GM12878 (cell line): Measurements from ENCODE around the gene TRIM37. TPM values are rescaled to one million over a fixed set of nuclear protein-coding genes. Genes with fewer than 3 reads are reported as not detected.

ENCODE experiments used
- ATAC-seq: fragments of 200-7000 bp; cut with Tn5 transposase; 3 replicates; pipeline ENCODE4 v1.9.1; 2020; ENCODE audit warnings: mild to moderate bottlenecking, moderate library complexity
- BruUV-seq: library from RNA; stranded (reverse); fragments of 400-500 nt; replicated peaks from 2 replicates; lab custom pipeline; 2021; lab: Mats Ljungman, UMichigan
- CTCF ChIA-PET: fragments of 300-600 bp; sonication (Branson Sonifier 250); formaldehyde crosslinking; extraction: SDS; loops from one replicate; lab custom pipeline; 2021; ENCODE audit warnings: inconsistent platforms; lab: Yijun Ruan, JAX
- POLR2A ChIA-PET: fragments of 350-600 bp; formaldehyde crosslinking; extraction: SDS; loops from one replicate; lab custom pipeline; 2021; ENCODE audit warnings: inconsistent platforms; lab: Charles Lee
- RAD21 ChIA-PET: fragments of 300-600 bp; sonication (Branson Sonifier 250); formaldehyde crosslinking; loops from one replicate; lab custom pipeline; 2023; ENCODE audit warnings: antibody characterized with exemption; ENCODE audit not compliant: unreplicated experiment; lab: Charles Lee
- SMC1A ChIA-PET: fragments of 300-600 bp; sonication (Branson Sonifier 250); formaldehyde crosslinking; loops from one replicate; lab custom pipeline; 2023; ENCODE audit not compliant: unreplicated experiment, uncharacterized antibody; lab: Charles Lee
- DNase-seq: peaks from one replicate; pipeline ENCODE4 v3.0.0-alpha.2; 2011; ENCODE audit warnings: low read depth, low spot score
- FAIRE-seq: peaks from 3 replicates; lab custom pipeline; 2011; peaks lifted over from hg19 to GRCh38; lab: Jason Lieb, UNC
- H2AFZ ChIP-seq: 2 replicates; pipeline ENCODE4 v1.6.0; 2011; ENCODE audit warnings: low read depth, low read length, control low read depth; ENCODE audit not compliant: control insufficient read depth
- H3K27ac ChIP-seq: 2 replicates; pipeline ENCODE4 v1.5.1; 2011; ENCODE audit warnings: control low read depth; ENCODE audit not compliant: control insufficient read depth, insufficient read depth
- H3K27me3 ChIP-seq, 2 experiments: replicated peaks in 1 of 2; 2 replicates each; pipeline versions ENCODE4 v1.6.0 to v1.6.1; 2011; ENCODE audit warnings: low read length in 1 of 2; ENCODE audit not compliant: control insufficient read depth in 2 of 2, insufficient read depth in 2 of 2
- H3K36me3 ChIP-seq, 2 experiments: 2 replicates each; pipeline ENCODE4 v1.5.1; 2011; ENCODE audit warnings: low read length in 1 of 2; ENCODE audit not compliant: control insufficient read depth in 2 of 2, insufficient read depth in 2 of 2
- H3K4me1 ChIP-seq: 2 replicates; pipeline ENCODE4 v1.6.1; 2011; ENCODE audit warnings: mild to moderate bottlenecking, low read length, moderate library complexity, mixed read lengths; ENCODE audit not compliant: control insufficient read depth, insufficient read depth
- H3K4me2 ChIP-seq: 2 replicates; pipeline ENCODE4 v1.6.0; 2011; ENCODE audit warnings: control low read depth; ENCODE audit not compliant: control insufficient read depth, insufficient read depth
- H3K4me3 ChIP-seq: fragments of 200-600 bp; sonication (generic); 2 replicates; pipeline ENCODE4 v1.5.1; 2016
- H3K79me2 ChIP-seq: 2 replicates; pipeline ENCODE4 v1.6.0; 2011; ENCODE audit warnings: low read length; ENCODE audit not compliant: control insufficient read depth, insufficient read depth
- H3K9ac ChIP-seq: 2 replicates; pipeline ENCODE4 v1.8.0; 2011; ENCODE audit warnings: low read length, control low read depth, mixed read lengths; ENCODE audit not compliant: control insufficient read depth, insufficient read depth
- H3K9me3 ChIP-seq: replicated peaks from 3 replicates; pipeline ENCODE4 v1.5.1; 2011; ENCODE audit warnings: mild to moderate bottlenecking, low read length; ENCODE audit not compliant: control insufficient read depth, insufficient read depth
- H4K20me1 ChIP-seq: 2 replicates; pipeline ENCODE4 v1.6.0; 2011; ENCODE audit not compliant: control insufficient read depth, insufficient read depth
- ATF7 ChIP-seq: fragments of 450-650 bp; IDR thresholded peaks from 2 replicates; pipeline ENCODE4 v1.6.1; 2016; ENCODE audit warnings: low read depth, mild to moderate bottlenecking
- BCL11A ChIP-seq: IDR thresholded peaks from 2 replicates; pipeline ENCODE4 v1.6.1; 2011; ENCODE audit warnings: low read depth, low read length
- CHD1 ChIP-seq: IDR thresholded peaks from 2 replicates; pipeline ENCODE4 v1.6.1; 2012; ENCODE audit warnings: low read depth, low read length, improper control_type of control experiment
- FOXK2 ChIP-seq: fragments of 450-650 bp; IDR thresholded peaks from 2 replicates; pipeline ENCODE4 v1.6.1; 2017; ENCODE audit warnings: mild to moderate bottlenecking, moderate library complexity
- IKZF2 ChIP-seq, 2 experiments: fragments of 450-650 bp; IDR thresholded peaks; 2 replicates each; pipeline ENCODE4 v1.6.1; 2017; ENCODE audit warnings: mild to moderate bottlenecking in 2 of 2, moderate library complexity in 2 of 2
- NBN ChIP-seq: fragments of 450-650 bp; IDR thresholded peaks from 2 replicates; pipeline ENCODE4 v1.6.1; 2016
- PAX8 ChIP-seq: fragments of 450-650 bp; IDR thresholded peaks from 2 replicates; pipeline ENCODE4 v1.6.1; 2017; ENCODE audit warnings: mild to moderate bottlenecking, moderate library complexity
- RCOR1 ChIP-seq: conservative IDR thresholded peaks from 2 replicates; pipeline ENCODE4 v1.6.1; 2012; ENCODE audit warnings: low read depth, low read length, improper control_type of control experiment
- SREBF1 ChIP-seq: IDR thresholded peaks from 2 replicates; pipeline ENCODE4 v1.6.1; 2012; ENCODE audit warnings: mild to moderate bottlenecking, low read length
- TARDBP ChIP-seq: IDR thresholded peaks from 2 replicates; pipeline ENCODE4 v1.6.1; 2016; ENCODE audit warnings: borderline replicate concordance
- YBX1 ChIP-seq: fragments of 450-650 bp; IDR thresholded peaks from 2 replicates; pipeline ENCODE4 v1.6.1; 2016; ENCODE audit warnings: antibody characterized with exemption
- WGBS: methylation state at CpG from one replicate; pipeline ENCODE4 v1.1.6; 2016; ENCODE audit warnings: low lambda C conversion rate; ENCODE audit not compliant: insufficient replicate concordance, insufficient coverage; ENCODE audit errors: missing lambda C conversion rate; 5-methylcytosine and 5-hydroxymethylcytosine counted together
- in situ Hi-C: fragments of 300-500 bp; cut with MboI; formaldehyde crosslinking; loops from 9 replicates; pipeline ENCODE4 v1.14.3; 2018; ENCODE audit warnings: mixed read lengths
- intact Hi-C: fragments of 100-400 bp; cut with micrococcal nuclease; formaldehyde crosslinking; loops from one replicate; pipeline ENCODE4 v1.14.2; 2022; ENCODE audit not compliant: unreplicated experiment
- polyA plus RNA-seq, 11 experiments: library from polyadenylated mRNA; depleted of rRNA in 4 of 11; unstranded in 6 of 11; stranded (reverse) in 5 of 11; fragments of >200 nt; fragmentation: Nextera tagmentation in 4 of 11; fragmentation: Illumina TruSeq in 1 of 11; extraction: Ambion mirVana in 4 of 11; extraction: Trizol in 1 of 11; gene quantifications; 1 replicate in 1 of 11; 2 replicates in 10 of 11; pipeline versions ENCODE4 v1.2.1 to v1.2.3, GENCODE V29; 2011 to 2016; ENCODE audit warnings: inconsistent platforms in 2 of 11, missing spikeins in 2 of 11, low read depth in 1 of 11
- total RNA-seq, 4 experiments: library from RNA; depleted of rRNA in 3 of 4; stranded (reverse); fragments of >200 nt in 3 of 4; fragmentation: Illumina TruSeq in 1 of 4; extraction: Trizol in 1 of 4; gene quantifications; 2 replicates each; pipeline versions ENCODE4 v1.2.1 to v1.2.3, GENCODE V29; 2013 to 2021
- TF ChIP-seq, protein P1 (sequence below): IDR thresholded peaks from 2 replicates; pipeline ENCODE4 v1.6.1; 2011; ENCODE audit warnings: borderline replicate concordance, low read depth, mild to moderate bottlenecking, moderate library complexity, low read length; ENCODE audit not compliant: insufficient read depth, poor library complexity, severe bottlenecking
- TF ChIP-seq, protein P2 (sequence below): fragments of 450-650 bp; IDR thresholded peaks from 2 replicates; pipeline ENCODE4 v1.6.1; 2017; ENCODE audit warnings: antibody characterized with exemption, mild to moderate bottlenecking, moderate library complexity
- TF ChIP-seq, protein P3 (sequence below): fragments of 450-650 bp; IDR thresholded peaks from 2 replicates; pipeline ENCODE4 v1.6.1; 2016; ENCODE audit warnings: mild to moderate bottlenecking, moderate library complexity, borderline replicate concordance
- TF ChIP-seq, protein P4 (sequence below): IDR thresholded peaks from 2 replicates; pipeline ENCODE4 v1.6.1; 2011; ENCODE audit warnings: mild to moderate bottlenecking, low read depth, low read length, moderate library complexity; ENCODE audit not compliant: insufficient replicate concordance

TRIM37 gene
- total and polyA plus RNA-seq, 10 of the 15 experiments (the other 5 are each of a cell fraction or from before 2014, with no cell fraction given) = 4.8 to 20.6 (median 18.1) TPM

DNA sequence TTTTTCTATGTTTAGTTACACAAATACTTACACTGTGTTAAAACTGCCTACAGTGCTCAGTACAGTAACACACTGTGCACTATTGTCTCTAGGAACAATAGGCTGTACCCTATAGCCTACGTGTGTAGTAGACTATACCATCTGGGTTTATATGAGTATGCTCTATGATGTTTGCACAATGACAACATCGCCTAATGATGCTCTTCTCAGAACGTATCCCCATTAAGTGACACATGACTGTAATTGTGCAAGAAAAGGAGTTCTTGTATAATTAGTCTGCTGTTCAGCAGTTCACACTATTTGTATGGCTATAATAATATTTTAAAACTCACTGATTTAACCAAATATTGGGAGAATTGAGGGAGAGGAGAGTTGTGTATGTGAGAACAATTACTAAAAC, 173.7 kb downstream of the TRIM37 start:
- H3K36me3 ChIP-seq = no peaks in the 10 kb centered on the region
- no peaks in the 10 kb centered on the region for H3K27me3 ChIP-seq
- H4K20me1 ChIP-seq = no peaks in the 10 kb centered on the region
- 30% methylated on average over 3 of the region's 3 CpGs for WGBS
- FAIRE-seq (no peak), ATAC-seq (no peak), DNase-seq (no peak)
- no peak overlapping the region for H3K4me2 ChIP-seq
- no peaks in the 10 kb centered on the region for H3K9me3 ChIP-seq
- intact Hi-C loops (no loop called here), in situ Hi-C loops (no loop called here)
- CTCF ChIA-PET = no interaction called here
- POLR2A ChIA-PET = no interaction called here
- RAD21 ChIA-PET = no interaction called here
- BruUV-seq = no TSS peak
- SMC1A ChIA-PET = no interaction called here
- H3K79me2 ChIP-seq = no peaks in the 10 kb centered on the region
- no peak overlapping the region for H3K4me3 ChIP-seq
- H2AFZ ChIP-seq = no peak overlapping the region
- no peak overlapping the region for H3K9ac ChIP-seq
- no peak overlapping the region for H3K27ac ChIP-seq
- H3K4me1 ChIP-seq = no peaks in the 10 kb centered on the region
- no peak for TF ChIP-seq SREBF1
- TF ChIP-seq, protein P1, sequence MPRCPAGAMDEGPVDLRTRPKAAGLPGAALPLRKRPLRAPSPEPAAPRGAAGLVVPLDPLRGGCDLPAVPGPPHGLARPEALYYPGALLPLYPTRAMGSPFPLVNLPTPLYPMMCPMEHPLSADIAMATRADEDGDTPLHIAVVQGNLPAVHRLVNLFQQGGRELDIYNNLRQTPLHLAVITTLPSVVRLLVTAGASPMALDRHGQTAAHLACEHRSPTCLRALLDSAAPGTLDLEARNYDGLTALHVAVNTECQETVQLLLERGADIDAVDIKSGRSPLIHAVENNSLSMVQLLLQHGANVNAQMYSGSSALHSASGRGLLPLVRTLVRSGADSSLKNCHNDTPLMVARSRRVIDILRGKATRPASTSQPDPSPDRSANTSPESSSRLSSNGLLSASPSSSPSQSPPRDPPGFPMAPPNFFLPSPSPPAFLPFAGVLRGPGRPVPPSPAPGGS = no peak
- no peak for TF ChIP-seq PAX8
- TF ChIP-seq, protein P2, sequence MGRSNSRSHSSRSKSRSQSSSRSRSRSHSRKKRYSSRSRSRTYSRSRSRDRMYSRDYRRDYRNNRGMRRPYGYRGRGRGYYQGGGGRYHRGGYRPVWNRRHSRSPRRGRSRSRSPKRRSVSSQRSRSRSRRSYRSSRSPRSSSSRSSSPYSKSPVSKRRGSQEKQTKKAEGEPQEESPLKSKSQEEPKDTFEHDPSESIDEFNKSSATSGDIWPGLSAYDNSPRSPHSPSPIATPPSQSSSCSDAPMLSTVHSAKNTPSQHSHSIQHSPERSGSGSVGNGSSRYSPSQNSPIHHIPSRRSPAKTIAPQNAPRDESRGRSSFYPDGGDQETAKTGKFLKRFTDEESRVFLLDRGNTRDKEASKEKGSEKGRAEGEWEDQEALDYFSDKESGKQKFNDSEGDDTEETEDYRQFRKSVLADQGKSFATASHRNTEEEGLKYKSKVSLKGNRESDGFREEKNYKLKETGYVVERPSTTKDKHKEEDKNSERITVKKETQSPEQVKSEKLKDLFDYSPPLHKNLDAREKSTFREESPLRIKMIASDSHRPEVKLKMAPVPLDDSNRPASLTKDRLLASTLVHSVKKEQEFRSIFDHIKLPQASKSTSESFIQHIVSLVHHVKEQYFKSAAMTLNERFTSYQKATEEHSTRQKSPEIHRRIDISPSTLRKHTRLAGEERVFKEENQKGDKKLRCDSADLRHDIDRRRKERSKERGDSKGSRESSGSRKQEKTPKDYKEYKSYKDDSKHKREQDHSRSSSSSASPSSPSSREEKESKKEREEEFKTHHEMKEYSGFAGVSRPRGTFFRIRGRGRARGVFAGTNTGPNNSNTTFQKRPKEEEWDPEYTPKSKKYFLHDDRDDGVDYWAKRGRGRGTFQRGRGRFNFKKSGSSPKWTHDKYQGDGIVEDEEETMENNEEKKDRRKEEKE = no peak
- no peak for TF ChIP-seq TARDBP
- TF ChIP-seq NBN = no peak
- no peak for TF ChIP-seq RCOR1
- TF ChIP-seq ATF7 = no peak
- TF ChIP-seq YBX1 = no peak
- TF ChIP-seq, protein P3, sequence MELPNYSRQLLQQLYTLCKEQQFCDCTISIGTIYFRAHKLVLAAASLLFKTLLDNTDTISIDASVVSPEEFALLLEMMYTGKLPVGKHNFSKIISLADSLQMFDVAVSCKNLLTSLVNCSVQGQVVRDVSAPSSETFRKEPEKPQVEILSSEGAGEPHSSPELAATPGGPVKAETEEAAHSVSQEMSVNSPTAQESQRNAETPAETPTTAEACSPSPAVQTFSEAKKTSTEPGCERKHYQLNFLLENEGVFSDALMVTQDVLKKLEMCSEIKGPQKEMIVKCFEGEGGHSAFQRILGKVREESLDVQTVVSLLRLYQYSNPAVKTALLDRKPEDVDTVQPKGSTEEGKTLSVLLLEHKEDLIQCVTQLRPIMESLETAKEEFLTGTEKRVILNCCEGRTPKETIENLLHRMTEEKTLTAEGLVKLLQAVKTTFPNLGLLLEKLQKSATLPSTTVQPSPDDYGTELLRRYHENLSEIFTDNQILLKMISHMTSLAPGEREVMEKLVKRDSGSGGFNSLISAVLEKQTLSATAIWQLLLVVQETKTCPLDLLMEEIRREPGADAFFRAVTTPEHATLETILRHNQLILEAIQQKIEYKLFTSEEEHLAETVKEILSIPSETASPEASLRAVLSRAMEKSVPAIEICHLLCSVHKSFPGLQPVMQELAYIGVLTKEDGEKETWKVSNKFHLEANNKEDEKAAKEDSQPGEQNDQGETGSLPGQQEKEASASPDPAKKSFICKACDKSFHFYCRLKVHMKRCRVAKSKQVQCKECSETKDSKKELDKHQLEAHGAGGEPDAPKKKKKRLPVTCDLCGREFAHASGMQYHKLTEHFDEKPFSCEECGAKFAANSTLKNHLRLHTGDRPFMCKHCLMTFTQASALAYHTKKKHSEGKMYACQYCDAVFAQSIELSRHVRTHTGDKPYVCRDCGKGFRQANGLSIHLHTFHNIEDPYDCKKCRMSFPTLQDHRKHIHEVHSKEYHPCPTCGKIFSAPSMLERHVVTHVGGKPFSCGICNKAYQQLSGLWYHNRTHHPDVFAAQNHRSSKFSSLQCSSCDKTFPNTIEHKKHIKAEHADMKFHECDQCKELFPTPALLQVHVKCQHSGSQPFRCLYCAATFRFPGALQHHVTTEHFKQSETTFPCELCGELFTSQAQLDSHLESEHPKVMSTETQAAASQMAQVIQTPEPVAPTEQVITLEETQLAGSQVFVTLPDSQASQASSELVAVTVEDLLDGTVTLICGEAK = no peak
- TF ChIP-seq IKZF2 (IDR thresholded peaks at IDR 0.05) = no peak
- no peak for TF ChIP-seq CHD1
- TF ChIP-seq, protein P4, sequence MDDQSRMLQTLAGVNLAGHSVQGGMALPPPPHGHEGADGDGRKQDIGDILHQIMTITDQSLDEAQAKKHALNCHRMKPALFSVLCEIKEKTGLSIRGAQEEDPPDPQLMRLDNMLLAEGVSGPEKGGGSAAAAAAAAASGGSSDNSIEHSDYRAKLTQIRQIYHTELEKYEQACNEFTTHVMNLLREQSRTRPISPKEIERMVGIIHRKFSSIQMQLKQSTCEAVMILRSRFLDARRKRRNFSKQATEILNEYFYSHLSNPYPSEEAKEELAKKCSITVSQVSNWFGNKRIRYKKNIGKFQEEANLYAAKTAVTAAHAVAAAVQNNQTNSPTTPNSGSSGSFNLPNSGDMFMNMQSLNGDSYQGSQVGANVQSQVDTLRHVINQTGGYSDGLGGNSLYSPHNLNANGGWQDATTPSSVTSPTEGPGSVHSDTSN = no peak
- TF ChIP-seq FOXK2 = no peak
- TF ChIP-seq BCL11A = no peak
